HG03354 (cell line): ENCODE data around the gene FADS2.

Source experiments
- ATAC-seq: cut with Tn5 transposase; IDR thresholded peaks from one replicate; pipeline ENCODE4 v1.9.1; 2021; ENCODE audit warnings: mild to moderate bottlenecking; ENCODE audit not compliant: unreplicated experiment, poor library complexity, severe bottlenecking

The FADS2 gene

DNA sequence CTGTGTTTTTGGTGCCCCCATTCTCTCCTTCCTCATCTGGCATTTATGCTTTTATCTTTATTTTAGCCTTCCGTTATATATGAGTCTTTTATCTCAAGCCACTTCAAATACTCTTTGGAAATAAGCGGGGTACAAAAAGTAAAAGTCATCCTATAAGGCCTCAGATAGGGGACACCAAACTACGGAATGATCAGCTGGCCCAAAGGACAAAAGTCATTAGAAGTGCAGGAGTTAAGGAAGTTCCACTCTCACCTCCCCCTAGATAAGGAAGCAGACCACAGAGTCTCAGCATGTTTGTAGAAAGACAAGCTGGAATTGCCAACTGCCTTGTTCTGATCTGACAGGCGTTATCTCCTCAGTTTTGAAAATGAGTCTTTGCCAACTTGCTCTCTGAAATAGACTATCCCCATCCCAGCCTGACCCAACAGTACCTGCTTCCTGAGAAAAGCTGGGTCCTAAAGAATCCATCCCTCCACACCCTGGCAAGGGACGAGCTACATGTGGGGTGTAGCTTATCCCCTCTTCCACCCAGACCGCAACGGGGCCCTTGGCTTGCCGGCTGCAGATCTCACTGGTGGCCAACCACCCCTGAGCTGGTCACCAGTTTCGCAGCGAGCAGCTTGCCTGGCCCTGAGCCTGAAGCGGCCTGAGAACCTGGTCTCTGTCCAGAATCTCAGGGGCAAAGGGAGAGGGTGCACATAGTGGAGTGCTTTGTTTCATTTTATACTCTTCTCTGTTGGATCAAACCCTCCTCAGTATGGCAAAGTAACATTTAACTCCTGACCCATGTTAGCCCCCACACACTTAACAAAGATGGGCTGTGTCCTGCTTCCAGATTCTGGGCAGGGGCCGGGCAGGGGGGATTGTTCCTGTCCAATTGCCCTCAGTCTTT lies 13.8 kb downstream of the FADS2 start:
- no peak for ATAC-seq

GRCh38 chr11:61842528-61842820 lies 14.4 kb downstream of the FADS2 start:
- no peak for ATAC-seq

DNA sequence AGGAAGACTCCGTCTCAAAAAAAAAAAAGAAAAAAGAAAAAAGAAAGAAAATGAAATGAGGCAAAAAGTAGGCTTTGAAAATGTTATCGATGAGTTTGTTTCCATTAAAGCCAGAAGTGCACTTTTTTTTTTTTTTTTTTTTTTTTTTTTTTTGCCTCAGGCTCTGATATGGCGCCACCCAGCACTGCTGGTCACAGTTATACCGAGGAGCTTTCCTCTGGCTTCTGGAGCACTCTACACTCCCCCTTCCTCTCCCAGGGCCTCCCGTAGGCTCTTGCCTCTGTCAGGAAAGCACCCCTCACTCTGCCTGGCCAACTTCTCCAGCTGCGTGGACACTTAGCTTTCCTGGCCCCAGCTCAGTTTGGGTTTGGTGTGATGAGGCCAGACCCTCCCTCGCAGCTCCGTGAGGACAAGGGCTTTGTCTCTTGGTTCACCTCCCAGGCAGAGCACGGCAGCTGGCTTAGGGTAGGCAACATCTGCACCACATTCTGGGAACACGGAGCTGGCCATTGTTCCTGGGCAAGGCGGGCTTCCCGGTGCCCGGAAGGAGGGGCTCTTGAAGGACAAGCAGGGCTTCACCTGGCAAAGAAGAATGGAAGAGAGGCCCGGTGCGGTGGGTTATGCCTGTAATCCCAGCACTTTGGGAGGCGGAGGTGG lies 16.9 kb downstream of the FADS2 start:
- no peak for ATAC-seq

DNA sequence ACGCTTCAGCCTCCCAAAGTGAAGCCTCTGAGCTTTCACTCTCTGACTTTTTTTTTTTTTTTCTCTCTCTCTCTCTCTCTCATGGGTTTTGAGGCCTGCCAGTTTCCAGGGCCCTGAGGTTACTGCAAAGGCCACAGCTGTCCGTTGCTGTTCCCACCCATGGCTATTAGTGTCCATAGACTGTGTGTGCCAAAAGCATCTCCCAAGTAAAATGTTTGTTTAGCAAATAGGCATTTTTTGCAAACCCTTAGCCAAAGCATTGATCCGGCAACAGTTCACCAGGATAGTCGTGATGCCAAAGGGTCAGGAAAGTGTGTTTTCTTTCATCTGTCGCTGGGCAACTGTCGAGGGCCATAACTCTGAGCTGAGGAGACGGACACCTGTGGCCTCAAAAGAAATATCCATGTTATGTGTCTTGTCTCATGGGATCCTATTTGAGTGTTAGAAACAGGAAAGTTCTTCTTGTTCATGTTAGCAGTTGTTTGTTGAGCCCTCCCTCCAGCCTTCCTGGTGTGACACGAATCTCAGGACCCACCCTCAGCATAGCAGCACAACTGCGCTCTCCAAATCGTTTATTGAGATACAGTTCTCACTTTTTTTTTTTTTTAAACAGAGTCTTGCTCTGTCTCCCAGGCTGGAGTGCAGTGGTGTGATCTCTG lies 18.4 kb downstream of the FADS2 start:
- ATAC-seq, result no peak

DNA sequence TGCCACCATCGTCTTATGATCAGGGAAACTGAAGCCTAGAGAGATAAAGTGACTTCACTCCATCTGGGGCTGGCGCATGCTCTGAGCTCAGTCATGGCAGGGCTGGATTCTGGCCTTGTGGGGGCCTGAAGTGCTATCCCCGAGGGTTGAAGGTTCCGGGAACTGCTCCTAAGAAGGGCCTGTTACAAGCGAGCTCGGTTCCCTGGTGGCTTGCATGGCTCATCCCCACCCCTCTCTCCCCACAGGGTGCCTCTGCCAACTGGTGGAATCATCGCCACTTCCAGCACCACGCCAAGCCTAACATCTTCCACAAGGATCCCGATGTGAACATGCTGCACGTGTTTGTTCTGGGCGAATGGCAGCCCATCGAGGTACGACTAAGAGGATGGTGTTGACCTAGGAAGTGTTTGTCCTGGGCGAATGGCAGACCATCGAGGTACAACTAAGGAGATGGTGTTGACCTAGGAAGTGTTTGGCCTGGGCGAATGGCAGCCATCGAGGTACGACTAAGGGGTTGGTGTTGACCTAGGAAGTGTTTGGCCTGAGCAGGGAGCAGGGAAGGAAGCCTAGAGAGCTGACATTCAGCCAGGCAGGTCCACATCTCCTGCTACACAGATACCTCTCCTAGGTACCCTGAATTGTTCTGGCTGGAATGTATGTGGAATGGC lies 19.9 kb downstream of the FADS2 start:
- no peak for ATAC-seq

DNA sequence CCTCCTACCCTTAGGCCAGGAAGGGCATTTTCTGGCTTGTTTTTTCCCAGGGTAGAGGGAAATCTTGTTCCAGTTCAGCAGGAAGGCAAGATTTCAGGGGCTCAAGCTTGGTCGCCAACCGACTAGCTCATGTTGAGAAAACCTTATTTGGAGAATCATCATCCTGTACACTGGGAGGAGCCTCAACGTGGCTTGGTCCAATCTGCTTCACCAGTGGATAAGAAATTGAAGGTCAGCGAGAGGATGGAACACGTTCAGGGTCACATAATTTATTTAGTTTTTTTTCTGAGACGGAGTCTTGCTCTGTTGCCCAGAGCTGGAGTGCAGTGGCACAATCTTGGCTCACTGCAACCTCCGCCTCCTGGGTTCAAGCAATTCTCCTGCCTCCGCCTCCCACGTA lies 20.5 kb downstream of the FADS2 start:
- no peak for ATAC-seq

- ATAC-seq, result no peak
Measured at GRCh38 chr11:61850687-61851086, 22.6 kb downstream of the FADS2 start.

GRCh38 chr11:61851113-61851899 lies 23.2 kb downstream of the FADS2 start:
- no peak for ATAC-seq

DNA sequence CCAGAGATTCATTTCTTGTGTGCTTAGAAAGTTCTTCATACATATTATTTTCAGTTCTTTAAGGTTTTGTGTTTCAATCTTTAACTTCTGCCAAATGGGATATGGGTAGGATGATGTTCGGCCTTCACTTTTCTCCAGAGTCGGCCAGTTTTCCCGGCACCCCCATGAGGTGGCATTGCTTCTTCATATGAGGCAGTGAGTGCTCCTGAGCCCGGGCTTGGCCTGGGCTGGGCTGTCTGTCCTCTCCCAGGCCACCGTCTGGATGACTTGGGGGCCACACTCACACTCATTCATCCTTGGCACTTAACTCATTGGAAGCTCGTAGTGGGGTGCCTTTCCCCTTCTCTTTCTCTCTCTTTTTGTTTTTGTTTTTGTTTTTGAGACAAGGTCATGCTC lies 23.8 kb downstream of the FADS2 start:
- no peak for ATAC-seq

DNA sequence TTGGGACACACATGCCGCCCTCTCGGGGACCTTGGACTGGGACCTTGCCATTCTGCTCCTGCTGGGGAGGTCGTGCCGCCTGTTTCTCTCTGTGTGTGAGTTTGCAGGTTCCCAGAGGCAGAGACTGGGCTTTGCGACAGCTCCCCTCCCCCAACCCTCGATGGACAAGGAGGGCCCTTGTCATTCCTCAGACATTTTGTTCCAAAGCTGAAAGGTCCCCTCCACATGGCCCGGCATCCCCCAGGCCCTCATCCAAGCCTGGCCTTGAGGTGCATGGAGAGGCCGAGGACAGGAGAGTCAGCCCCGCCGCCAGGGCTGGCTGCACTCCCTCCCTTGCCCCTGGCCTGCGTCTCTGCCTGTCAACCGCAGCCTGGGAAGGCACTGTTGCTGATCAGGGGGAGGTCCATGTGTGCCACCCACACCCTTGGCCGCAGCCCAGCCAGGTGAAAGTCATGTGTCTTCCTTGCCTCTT lies 25.6 kb downstream of the FADS2 start:
- ATAC-seq, result no peak

DNA sequence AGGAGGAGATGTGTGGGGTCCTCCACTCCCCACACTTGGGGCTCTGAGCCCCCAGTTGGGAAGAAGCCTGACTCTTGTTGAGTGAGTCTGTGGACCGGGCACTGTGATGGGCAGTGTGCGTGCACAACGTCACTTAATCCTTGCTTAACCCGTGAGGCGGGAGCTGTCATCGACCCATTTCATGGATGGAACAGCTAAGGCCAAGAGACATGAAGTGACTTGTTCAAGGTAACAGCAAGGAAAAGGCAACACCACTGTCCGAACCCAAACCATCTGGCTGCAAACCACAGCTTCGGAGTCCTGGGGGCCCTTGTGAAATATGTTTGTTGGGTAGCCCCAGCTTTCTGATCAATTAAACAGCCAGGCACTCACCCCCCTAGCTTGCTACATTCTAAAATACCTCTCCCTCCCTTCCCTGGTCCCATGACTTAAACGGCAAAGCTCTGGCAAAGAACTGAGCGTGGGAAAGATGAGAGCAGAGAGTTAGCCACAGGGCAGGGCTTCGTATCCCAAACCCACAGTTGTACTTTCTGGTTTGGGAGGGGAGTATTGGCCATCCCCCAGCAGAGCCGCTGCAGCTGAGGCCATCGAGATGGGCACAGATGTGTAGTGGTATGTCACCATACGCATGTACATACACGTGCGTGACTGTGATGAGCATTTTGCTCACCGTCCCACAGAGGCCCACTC lies 26.3 kb downstream of the FADS2 start:
- no peak for ATAC-seq

DNA sequence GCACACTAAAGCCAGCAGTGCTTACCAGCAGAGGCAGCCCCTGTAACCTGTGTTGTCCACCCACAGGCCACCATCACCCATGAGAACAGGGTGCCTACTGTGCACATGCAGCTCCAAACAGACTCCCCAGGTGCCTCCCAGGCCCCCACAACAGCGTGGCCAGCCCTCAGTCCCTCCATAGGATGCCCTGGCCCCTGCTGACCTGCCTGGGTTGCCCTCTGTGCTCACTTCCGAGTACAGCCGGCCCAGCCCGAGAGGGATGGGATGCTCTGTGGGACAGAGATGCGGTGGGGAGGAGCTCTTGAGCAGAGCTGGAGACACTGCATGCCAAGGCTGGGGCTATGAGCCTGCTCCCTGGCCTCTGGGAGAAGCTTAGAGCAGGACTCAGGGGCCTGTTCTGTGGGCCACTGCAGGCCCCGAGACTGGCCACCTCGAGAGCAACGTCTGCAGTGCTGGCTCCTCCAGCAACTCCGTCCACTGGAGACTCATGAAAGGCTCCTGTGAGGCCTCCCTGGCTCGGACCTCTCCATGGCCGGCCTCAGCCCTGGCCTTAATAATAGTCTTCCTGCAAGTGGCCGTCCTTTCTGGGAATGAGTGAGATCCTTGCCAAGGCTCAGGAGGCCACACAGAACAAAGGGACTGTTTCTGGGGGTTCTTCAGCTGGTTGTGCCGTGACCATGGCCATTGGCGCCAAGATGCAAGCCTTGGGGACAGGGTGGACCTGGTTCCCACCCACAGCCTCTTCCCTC lies 27.0 kb downstream of the FADS2 start:
- no peak for ATAC-seq

DNA sequence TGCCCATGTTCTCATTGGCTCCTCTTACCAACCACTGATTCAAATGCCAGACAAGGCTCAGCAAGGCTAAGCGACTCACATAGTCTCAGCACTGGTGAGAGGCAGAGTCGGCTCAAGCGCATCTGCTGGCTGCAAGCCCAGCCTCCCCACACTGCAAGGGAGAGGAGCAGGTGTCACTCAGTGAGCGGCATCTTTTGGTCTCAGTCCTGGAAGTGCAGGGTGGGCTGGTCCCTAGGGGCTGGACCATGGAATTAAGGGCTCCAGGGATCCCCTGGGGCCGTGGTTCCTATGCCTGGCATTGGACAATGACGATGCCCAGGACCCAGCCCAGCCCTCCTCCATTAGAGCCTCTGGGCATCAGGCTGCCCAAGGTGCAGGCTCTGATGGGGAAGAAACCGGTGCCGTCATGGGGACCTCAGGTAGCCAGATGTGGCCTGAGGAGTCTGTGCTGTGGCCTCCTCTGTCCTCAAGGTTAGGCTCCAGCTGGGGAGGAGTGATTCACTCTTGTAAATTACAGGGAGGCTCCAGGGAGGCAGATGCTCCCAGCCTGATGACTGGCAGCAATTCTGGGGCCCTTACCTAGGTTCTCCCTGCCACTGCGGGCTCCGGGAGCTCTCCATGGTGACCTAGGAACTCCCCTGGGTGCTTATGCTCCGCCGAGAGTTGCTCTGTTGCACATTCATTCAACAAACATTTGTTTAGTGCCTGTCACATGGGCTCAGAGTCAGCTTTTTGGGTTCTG lies 28.0 kb downstream of the FADS2 start:
- ATAC-seq, result no peak

DNA sequence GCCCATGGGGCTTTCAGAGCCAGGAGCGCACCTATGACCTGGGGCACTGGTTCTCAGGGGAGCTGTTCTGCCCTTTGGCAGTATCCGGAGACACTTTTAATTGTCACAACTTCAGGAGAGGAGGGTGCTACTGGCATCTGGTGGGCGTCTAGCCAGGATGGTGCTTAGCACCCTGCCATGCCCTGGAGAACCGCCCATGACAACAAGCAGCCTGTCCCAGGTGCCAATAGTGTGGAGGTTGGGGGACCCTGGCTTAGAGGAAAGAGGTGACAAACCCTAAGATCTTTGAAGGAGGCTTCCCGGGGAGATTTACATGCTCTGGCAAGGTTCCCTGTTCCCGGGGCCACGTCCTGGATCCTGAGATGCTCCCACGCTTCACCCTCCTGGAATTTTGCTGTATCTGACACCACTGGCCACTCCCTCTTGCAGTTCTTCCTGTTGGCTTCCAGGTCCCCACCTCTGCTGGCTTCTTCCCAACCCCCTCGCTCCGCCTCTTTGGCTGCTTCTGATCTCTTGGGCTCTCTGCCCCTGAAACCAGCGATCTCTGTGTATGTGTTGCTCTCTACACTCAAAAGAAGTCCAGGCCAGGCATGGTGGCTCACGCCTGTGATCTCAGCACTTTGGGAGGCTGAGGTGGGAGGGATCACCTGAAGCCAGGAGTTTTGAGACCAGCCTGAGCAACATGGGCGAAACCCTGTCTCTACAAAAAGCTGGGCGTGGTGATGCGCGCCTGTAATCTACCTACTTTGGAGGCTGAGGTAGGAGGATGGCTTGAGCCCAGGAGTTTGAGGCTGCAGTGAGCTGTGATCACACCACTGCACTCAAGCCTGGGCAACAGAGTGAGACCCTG lies 32.2 kb downstream of the FADS2 start:
- no peak for ATAC-seq

GRCh38 chr11:61861634-61862033 lies 33.5 kb downstream of the FADS2 start:
- ATAC-seq, result no peak

DNA sequence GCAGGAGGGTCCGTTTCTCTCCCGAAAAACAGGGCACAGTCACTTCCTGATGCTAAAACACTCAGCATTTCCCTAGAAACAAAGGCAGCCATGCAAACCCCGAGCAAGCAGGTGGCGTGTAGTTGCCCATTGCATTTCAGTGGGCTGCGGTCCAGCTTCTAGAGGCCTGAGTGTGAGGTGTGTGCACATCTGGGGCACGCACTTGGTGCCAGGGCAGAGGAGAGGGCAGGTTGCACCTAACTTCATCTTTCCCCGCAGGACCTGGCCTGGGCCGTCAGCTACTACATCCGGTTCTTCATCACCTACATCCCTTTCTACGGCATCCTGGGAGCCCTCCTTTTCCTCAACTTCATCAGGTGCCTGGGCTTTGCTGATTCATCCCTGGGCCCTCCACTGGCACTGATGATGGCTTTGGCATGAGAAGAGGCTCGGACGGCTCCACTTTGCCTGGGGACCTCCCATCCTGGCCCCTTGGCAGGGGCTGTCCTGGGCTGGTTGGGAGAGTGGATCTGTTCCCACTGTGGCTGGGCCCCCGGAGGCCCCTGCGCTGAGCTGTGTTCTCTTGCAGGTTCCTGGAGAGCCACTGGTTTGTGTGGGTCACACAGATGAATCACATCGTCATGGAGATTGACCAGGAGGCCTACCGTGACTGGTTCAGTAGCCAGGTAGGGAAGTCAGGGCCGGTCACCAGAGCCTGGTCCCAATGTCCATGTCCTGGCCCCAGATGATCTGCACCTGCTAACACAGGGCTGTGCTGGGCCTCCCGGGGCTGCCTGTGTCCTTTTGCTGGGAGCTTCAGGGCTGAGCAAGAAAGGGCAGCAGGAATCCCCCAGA lies 34.8 kb downstream of the FADS2 start:
- ATAC-seq, result no peak
